ENCODE data around the gene ZMYND19.
"Not testable (repeated sequence)": the region's sequence is repeated elsewhere in the genome, so short reads cannot be mapped to it uniquely, and the experiment has no call there.

The ZMYND19 gene

GRCh38 chr9:137556069-137556838 is 34.1 kb downstream of the ZMYND19 start:
- DNase-seq (ENCODE audit: low spot score): no peak

GRCh38 chr9:137555179-137555578 is 35.1 kb downstream of the ZMYND19 start:
- no peak for DNase-seq (ENCODE audit: low spot score)

GRCh38 chr9:137554349-137554748 is 36.0 kb downstream of the ZMYND19 start:
- DNase-seq (ENCODE audit: low spot score): no peak

- not testable (repeated sequence) for DNase-seq (ENCODE audit: low spot score)
These were observed 36.7 kb downstream of the ZMYND19 start for GRCh38 chr9:137553654-137554053.

GRCh38 chr9:137552022-137552768 is 38.1 kb downstream of the ZMYND19 start:
- DNase-seq (ENCODE audit: low spot score): no peak

- DNase-seq (ENCODE audit: low spot score): peak; percentile 87
These were observed 38.9 kb downstream of the ZMYND19 start, which contains the start of gene MRPL41 for GRCh38 chr9:137551264-137552021. MRPL41 (plus strand) TSS chr9:137551879; CDS start chr9:137552082, 203 bp downstream.

- not testable (repeated sequence) for DNase-seq (ENCODE audit: low spot score)
These were observed 39.4 kb downstream of the ZMYND19 start for GRCh38 chr9:137550958-137551263.

GRCh38 chr9:137550231-137550621 is 40.1 kb downstream of the ZMYND19 start, which contains the start of gene PNPLA7:
PNPLA7 (minus strand) TSS chr9:137550402; CDS start chr9:137550197, 205 bp downstream.
- DNase-seq (ENCODE audit: low spot score): peak; percentile 84

- no peak for DNase-seq (ENCODE audit: low spot score)
These were observed 42.4 kb downstream of the ZMYND19 start for GRCh38 chr9:137547687-137548543.

GRCh38 chr9:137545123-137545522 is 45.2 kb downstream of the ZMYND19 start:
- DNase-seq (ENCODE audit: low spot score): no peak

GRCh38 chr9:137544176-137544760 is 46.0 kb downstream of the ZMYND19 start:
- DNase-seq (ENCODE audit: low spot score): no peak

GRCh38 chr9:137543237-137543963 is 46.9 kb downstream of the ZMYND19 start:
- no peak for DNase-seq (ENCODE audit: low spot score)

GRCh38 chr9:137542486-137542885 is 47.8 kb downstream of the ZMYND19 start:
- no peak for DNase-seq (ENCODE audit: low spot score)

- no peak for DNase-seq (ENCODE audit: low spot score)
These were observed 49.8 kb downstream of the ZMYND19 start for GRCh38 chr9:137540536-137540935.

- no peak for DNase-seq (ENCODE audit: low spot score)
These were observed 52.3 kb downstream of the ZMYND19 start for GRCh38 chr9:137538058-137538457.

- not testable (repeated sequence) for DNase-seq (ENCODE audit: low spot score)
These were observed 53.6 kb downstream of the ZMYND19 start for GRCh38 chr9:137536594-137537131.

GRCh38 chr9:137535120-137535428 is 55.2 kb downstream of the ZMYND19 start:
- DNase-seq (ENCODE audit: low spot score): no peak

- DNase-seq (ENCODE audit: low spot score): no peak
These were observed 55.8 kb downstream of the ZMYND19 start for GRCh38 chr9:137534256-137535119.

GRCh38 chr9:137532891-137533468 is 57.3 kb downstream of the ZMYND19 start:
- not testable (repeated sequence) for DNase-seq (ENCODE audit: low spot score)

All from globus pallidus (tissue), 1 donor.